HepG2 (cell line): Measurements from ENCODE around the gene PCSK5. TPM values are rescaled to one million over a fixed set of nuclear protein-coding genes. Genes with fewer than 3 reads are reported as not detected.

Experiments
- ATAC-seq: fragments of 200-7000 bp; cut with Tn5 transposase; 3 replicates; pipeline ENCODE4 v1.9.1; 2020; ENCODE audit warnings: mild to moderate bottlenecking, moderate library complexity
- BruUV-seq: library from RNA; stranded (reverse); fragments of 400-500 nt; replicated peaks from 2 replicates; lab custom pipeline; 2021; lab: Mats Ljungman, UMichigan
- CTCF ChIA-PET: fragments of 300-600 bp; formaldehyde crosslinking; extraction: SDS; loops from one replicate; lab custom pipeline; 2021; ENCODE audit warnings: low total read pairs, inconsistent platforms, low intra/inter-chr PET ratio; lab: Yijun Ruan, JAX
- POLR2A ChIA-PET: fragments of 350-600 bp; sonication (Branson Sonifier 250); formaldehyde crosslinking; loops from one replicate; lab custom pipeline; 2020; ENCODE audit warnings: antibody characterized with exemption, inconsistent platforms; lab: Yijun Ruan, JAX
- DNase-seq: peaks from one replicate; pipeline ENCODE4 v3.0.0-alpha.2; 2015; ENCODE audit warnings: low spot score
- FAIRE-seq: peaks from 3 replicates; lab custom pipeline; 2011; peaks lifted over from hg19 to GRCh38; lab: Jason Lieb, UNC
- H2AFZ ChIP-seq: one replicate; pipeline ENCODE4 v1.6.1; 2011; ENCODE audit warnings: low read length, inconsistent platforms
- H3K27ac ChIP-seq: fragments of 300-600 bp; 3 replicates; pipeline ENCODE4 v1.8.0; 2011; ENCODE audit warnings: mixed run types, mild to moderate bottlenecking, mixed read lengths, low read length, inconsistent platforms; ENCODE audit not compliant: insufficient read depth; ENCODE audit errors: extremely low read length
- H3K27me3 ChIP-seq, 2 experiments: fragments of 200-600 bp in 1 of 2; 2 replicates in 1 of 2; 3 replicates in 1 of 2; pipeline versions ENCODE4 v1.6.0 to v1.8.0; 2011; ENCODE audit warnings: low read length in 2 of 2, mild to moderate bottlenecking in 2 of 2, moderate library complexity in 2 of 2, inconsistent platforms in 1 of 2; ENCODE audit not compliant: insufficient read depth in 2 of 2, control insufficient read depth in 1 of 2
- H3K36me3 ChIP-seq, 2 experiments: fragments of 200-600 bp in 1 of 2; replicated peaks in 1 of 2; 2 replicates in 1 of 2; 3 replicates in 1 of 2; pipeline versions ENCODE4 v1.5.1 to v1.8.0; 2011; ENCODE audit warnings: low read length in 2 of 2, inconsistent platforms in 1 of 2; ENCODE audit not compliant: insufficient read depth in 2 of 2, control insufficient read depth in 1 of 2
- H3K4me1 ChIP-seq: 2 replicates; pipeline ENCODE4 v1.5.1; 2012; ENCODE audit warnings: low read length, inconsistent platforms; ENCODE audit not compliant: insufficient read depth
- H3K4me2 ChIP-seq: 2 replicates; pipeline ENCODE4 v1.6.0; 2011; ENCODE audit warnings: low read depth, low read length, inconsistent platforms
- H3K4me3 ChIP-seq, 3 experiments: fragments of 200-600 bp in 1 of 3; sonication (generic), shearing (Covaris generic) in 1 of 3; replicated peaks in 1 of 3; 2 replicates each; pipeline ENCODE4 v1.5.1; 2011 to 2016; ENCODE audit warnings: low read length in 3 of 3, inconsistent platforms in 2 of 3, low read depth in 2 of 3, mild to moderate bottlenecking in 2 of 3, control low read depth in 1 of 3, mixed read lengths in 1 of 3; ENCODE audit not compliant: insufficient read depth in 1 of 3
- H3K79me2 ChIP-seq: one replicate; pipeline ENCODE4 v1.6.1; 2011; ENCODE audit warnings: low read length, inconsistent platforms; ENCODE audit not compliant: insufficient read depth
- H3K9ac ChIP-seq: 2 replicates; pipeline ENCODE4 v1.6.0; 2011; ENCODE audit warnings: mild to moderate bottlenecking, low read depth, low read length, inconsistent platforms; ENCODE audit not compliant: insufficient read depth
- H3K9me3 ChIP-seq: 2 replicates; pipeline ENCODE4 v1.5.1; 2012; ENCODE audit warnings: mild to moderate bottlenecking, low read length
- H4K20me1 ChIP-seq: 2 replicates; pipeline ENCODE4 v1.6.0; 2011; ENCODE audit warnings: inconsistent platforms, mild to moderate bottlenecking, low read length, moderate library complexity; ENCODE audit not compliant: insufficient read depth
- NR2F6 ChIP-seq, 2 experiments: IDR thresholded peaks; 2 replicates each; pipeline ENCODE4 v1.6.1; 2016; ENCODE audit warnings: antibody characterized with exemption in 1 of 2, mild to moderate bottlenecking in 1 of 2
- TRIM22 ChIP-seq: fragments of 450-650 bp; IDR thresholded peaks from 2 replicates; pipeline ENCODE4 v1.6.1; 2017
- WGBS: methylation state at CpG from one replicate; pipeline ENCODE4 v1.1.6; 2017; ENCODE audit warnings: low lambda C conversion rate; 5-methylcytosine and 5-hydroxymethylcytosine counted together
- in situ Hi-C: cut with HindIII; loops from 2 replicates; pipeline ENCODE4 v1.10.0; 2017; ENCODE audit warnings: low pct_unique_long_range_greater_than_20kb; ENCODE audit not compliant: extremely low pct_ligation_motif_present
- intact Hi-C: fragments of 100-400 bp; cut with micrococcal nuclease; formaldehyde crosslinking; loops from one replicate; pipeline ENCODE4 v1.10.0; 2022; ENCODE audit not compliant: unreplicated experiment
- polyA plus RNA-seq, 8 experiments: library from polyadenylated mRNA; depleted of rRNA in 3 of 8; stranded (reverse) in 7 of 8; unstranded in 1 of 8; fragments of >200 nt; fragmentation: Illumina TruSeq in 4 of 8; extraction: Trizol in 4 of 8; gene quantifications; 2 replicates each; pipeline versions ENCODE4 v1.2.1 to v1.2.3, GENCODE V29; 2011 to 2016; ENCODE audit warnings: low read depth in 4 of 8, missing spikeins in 1 of 8, mixed read lengths in 1 of 8; ENCODE audit not compliant: insufficient read depth in 1 of 8
- total RNA-seq, 5 experiments: library from RNA; depleted of rRNA; stranded (reverse); fragments of >200 nt; fragmentation: Illumina TruSeq; extraction: Trizol; gene quantifications; 2 replicates each; pipeline ENCODE4 v1.2.3, GENCODE V29; 2016; ENCODE audit warnings: low read depth in 1 of 5
- TF ChIP-seq, protein P1 (sequence below): sonication (generic); formaldehyde crosslinking; IDR thresholded peaks from 2 replicates; pipeline ENCODE4 v1.9.0; 2021; ENCODE audit warnings: missing genetic modification reagents, borderline replicate concordance

PCSK5 gene
- total and polyA plus RNA-seq, 2 of the 13 experiments (the other 11 are each of a cell fraction or from before 2014, with no cell fraction given): 0.55 to 0.66 TPM

GRCh38 chr9:76366275-76366674 lies 475.8 kb downstream of the PCSK5 start:
- WGBS: 61% methylated on average over 4 of the region's 4 CpGs
- intact Hi-C loops (loop anchor here (5.0 kb wide), 1 partner anchor 36 kb away; no protein-coding TSS in a partner anchor), in situ Hi-C loops (no loop called here)
- ChIA-PET CTCF (no interaction called here), POLR2A (no interaction called here)
- FAIRE-seq (no peak), ATAC-seq (no peak), DNase-seq (no peak)
- H3K27ac ChIP-seq: no peak overlapping the region
- no peak for TF ChIP-seq TRIM22
- no peak overlapping the region for H3K9ac ChIP-seq
- H3K4me3 ChIP-seq: no peak overlapping the region
- H3K4me1 ChIP-seq: peaks cover 58% of the 10 kb centered on the region
- no peaks in the 10 kb centered on the region for H3K9me3 ChIP-seq
- no peaks in the 10 kb centered on the region for H3K36me3 ChIP-seq
- BruUV-seq: no TSS peak
- H3K79me2 ChIP-seq: no peaks in the 10 kb centered on the region
- no peaks in the 10 kb centered on the region; a peak in 2 of 5 replicates for H3K27me3 ChIP-seq
- no peaks in the 10 kb centered on the region for H4K20me1 ChIP-seq
- no peak overlapping the region for H3K4me2 ChIP-seq
- H2AFZ ChIP-seq: no peak overlapping the region

DNA sequence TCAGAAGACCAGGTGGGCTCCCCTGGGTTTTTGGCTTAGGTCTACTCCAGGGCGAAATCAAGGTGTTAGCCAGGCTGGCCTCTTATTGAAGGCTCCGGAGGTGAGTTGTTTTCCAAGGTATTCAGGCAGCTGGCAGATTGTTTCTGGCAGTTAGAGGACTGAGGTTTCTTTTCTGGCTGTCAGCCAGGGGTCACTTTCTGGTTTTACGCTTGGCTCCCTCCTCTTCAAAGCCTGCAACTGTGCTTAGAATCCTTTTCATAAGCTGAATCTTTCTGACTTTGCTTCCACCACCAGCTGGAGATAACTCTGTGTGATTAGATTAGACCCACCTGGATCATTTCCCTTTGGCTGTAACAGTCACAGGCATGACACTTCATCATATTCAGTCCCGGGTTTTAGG lies 479.1 kb downstream of the PCSK5 start:
- CTCF ChIA-PET: no interaction called here
- peaks cover 62% of the 10 kb centered on the region for H3K4me1 ChIP-seq
- in situ Hi-C loops: no loop called here
- H3K9me3 ChIP-seq: no peaks in the 10 kb centered on the region
- FAIRE-seq (peak; percentile 70), ATAC-seq (no peak; the same call in 2 of the 3 replicates)
- H4K20me1 ChIP-seq: no peaks in the 10 kb centered on the region
- no peak overlapping the region for H2AFZ ChIP-seq
- 7% methylated on average over 3 of the region's 4 CpGs for WGBS
- H3K27me3 ChIP-seq: no peaks in the 10 kb centered on the region; a peak in 1 of 5 replicates
- TF ChIP-seq NR2F6 (IDR thresholded peaks at IDR 0.05) (no peak), NR2F6 (CRISPR knock-in tag; IDR thresholded peaks at IDR 0.05) (0 out of 2 replicates have a peak, but pooled peaks have one; percentile 13)
- TF ChIP-seq, protein P1, sequence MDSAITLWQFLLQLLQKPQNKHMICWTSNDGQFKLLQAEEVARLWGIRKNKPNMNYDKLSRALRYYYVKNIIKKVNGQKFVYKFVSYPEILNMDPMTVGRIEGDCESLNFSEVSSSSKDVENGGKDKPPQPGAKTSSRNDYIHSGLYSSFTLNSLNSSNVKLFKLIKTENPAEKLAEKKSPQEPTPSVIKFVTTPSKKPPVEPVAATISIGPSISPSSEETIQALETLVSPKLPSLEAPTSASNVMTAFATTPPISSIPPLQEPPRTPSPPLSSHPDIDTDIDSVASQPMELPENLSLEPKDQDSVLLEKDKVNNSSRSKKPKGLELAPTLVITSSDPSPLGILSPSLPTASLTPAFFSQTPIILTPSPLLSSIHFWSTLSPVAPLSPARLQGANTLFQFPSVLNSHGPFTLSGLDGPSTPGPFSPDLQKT: no peak
- TF ChIP-seq, all 625 proteins: peak for 1
- intact Hi-C loops: loop anchor here (5.0 kb wide), 1 partner anchor 33 kb away; no protein-coding TSS in a partner anchor
- POLR2A ChIA-PET: interaction anchor here (1.5 kb wide), 1 partner anchor 25 kb away, joined by 6 read pairs; the partner anchor contains the start of gene RFK
- peak overlapping the region; percentile 58 for H3K4me2 ChIP-seq
- peak; percentile 51 for DNase-seq
- H3K27ac ChIP-seq: no peak overlapping the region
- no peak overlapping the region for H3K9ac ChIP-seq
- H3K36me3 ChIP-seq: no peaks in the 10 kb centered on the region
- no TSS peak for BruUV-seq
- no peaks in the 10 kb centered on the region for H3K79me2 ChIP-seq
- H3K4me3 ChIP-seq: no peak overlapping the region
